ENCODE results near the gene CAMK2D.

CAMK2D gene

DNA sequence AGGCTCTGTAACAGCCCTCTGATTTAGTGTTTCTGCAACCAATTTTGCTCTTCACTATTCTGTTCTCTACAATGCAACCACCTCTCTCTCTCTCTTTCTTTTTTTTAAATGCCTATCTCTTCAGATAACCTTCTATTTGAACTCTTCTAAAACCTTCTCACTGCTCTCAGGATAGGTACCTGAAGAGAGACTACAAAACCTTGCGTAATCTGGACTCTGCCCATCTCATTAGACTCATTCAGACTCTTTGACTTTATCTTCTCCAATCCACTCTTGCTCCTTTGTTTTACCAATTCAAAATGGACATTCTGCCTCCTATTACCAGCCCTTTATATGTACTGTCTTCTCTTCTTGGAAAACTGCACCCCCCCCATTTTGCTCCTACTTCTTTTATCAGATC, 291.6 kb downstream of the CAMK2D start:
- H3K36me3 ChIP-seq (ENCODE audit: control insufficient read depth, insufficient read depth, low read length) = no peaks in the 10 kb centered on the region
- no peaks in the 10 kb centered on the region for H3K9me3 ChIP-seq (ENCODE audit: control insufficient read depth, insufficient read depth, low read length)
- H3K4me1 ChIP-seq (ENCODE audit: control insufficient read depth, insufficient read depth, low read length) = 0 out of 2 replicates have a peak, but pooled peaks cover 1% of the 10 kb centered on the region
- WGBS (ENCODE audit: insufficient coverage, insufficient read length) = no CpG with 5 or more reads among the region's 1 CpG
- H3K27ac ChIP-seq (ENCODE audit: low read length) = no peak overlapping the region
- no peaks in the 10 kb centered on the region for H3K27me3 ChIP-seq (ENCODE audit: control insufficient read depth, insufficient read depth, low read length)
- H3K4me3 ChIP-seq (ENCODE audit: low read length) = no peak overlapping the region
- no peak for DNase-seq (ENCODE audit: low read depth, low spot score)

DNA sequence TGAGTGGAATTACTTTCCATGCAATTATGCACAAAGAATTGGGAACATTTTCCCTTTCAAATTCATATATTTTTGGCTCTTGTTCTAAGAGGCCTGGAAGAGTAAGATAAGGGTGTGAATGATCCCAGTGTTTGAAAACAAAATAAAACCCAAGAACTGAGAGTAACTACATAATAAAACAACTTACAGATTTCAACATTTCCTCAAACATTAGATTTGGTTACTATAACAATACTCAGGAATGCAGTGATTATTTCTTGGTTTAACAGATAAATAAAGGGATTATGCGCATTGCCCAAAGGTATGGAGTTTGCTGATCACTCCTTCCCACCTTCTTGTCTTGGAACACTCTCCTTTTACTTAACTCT, 292.5 kb downstream of the CAMK2D start:
- DNase-seq (ENCODE audit: low read depth, low spot score) = no peak
- no peaks in the 10 kb centered on the region for H3K27me3 ChIP-seq (ENCODE audit: control insufficient read depth, insufficient read depth, low read length)
- H3K36me3 ChIP-seq (ENCODE audit: control insufficient read depth, insufficient read depth, low read length) = no peaks in the 10 kb centered on the region
- H3K4me1 ChIP-seq (ENCODE audit: control insufficient read depth, insufficient read depth, low read length) = 0 out of 2 replicates have a peak, but pooled peaks cover 1% of the 10 kb centered on the region
- H3K4me3 ChIP-seq (ENCODE audit: low read length) = no peak overlapping the region
- no CpG with 5 or more reads among the region's 1 CpG for WGBS (ENCODE audit: insufficient coverage, insufficient read length)
- no peak overlapping the region for H3K27ac ChIP-seq (ENCODE audit: low read length)
- no peaks in the 10 kb centered on the region for H3K9me3 ChIP-seq (ENCODE audit: control insufficient read depth, insufficient read depth, low read length)

DNA sequence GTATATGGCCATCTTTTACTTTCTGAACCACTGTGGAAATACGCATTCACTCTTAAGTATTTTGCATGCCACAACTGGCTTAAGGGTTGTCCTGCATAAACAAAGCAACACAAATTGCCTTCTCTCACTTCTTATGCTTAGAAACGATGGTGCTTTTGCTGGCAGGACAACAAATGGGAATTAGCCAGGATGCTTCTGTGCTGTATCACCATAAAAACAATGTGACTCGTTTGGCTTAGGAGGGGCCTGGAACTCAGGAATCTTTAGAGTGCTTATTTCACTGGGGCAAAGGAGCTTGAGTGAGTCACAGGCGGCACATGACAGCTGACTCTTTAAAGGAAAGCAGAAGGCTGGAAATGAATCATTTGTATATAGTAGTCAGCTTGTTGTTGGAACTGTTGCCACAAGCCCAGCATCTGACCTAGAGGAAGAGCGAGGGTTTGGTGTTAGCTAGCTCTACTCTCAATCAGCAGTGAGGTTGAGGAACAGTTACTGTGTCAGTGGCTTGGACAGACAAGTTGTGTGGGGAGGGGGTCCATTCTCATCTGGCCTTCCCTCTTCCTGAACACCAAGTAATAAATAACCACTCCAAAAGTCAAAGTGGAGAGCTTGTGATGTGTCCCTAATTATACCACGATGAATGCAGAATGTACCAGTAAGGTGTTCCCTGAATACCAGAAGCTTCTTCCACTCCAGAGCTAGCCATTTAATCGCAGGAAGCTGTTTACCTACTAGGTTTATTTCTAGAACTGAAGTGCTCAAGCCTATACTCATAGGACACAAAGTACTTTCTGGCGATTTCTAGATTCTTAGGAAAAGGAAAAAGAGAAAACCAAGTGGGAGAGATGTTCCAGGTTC, 293.1 kb downstream of the CAMK2D start:
- DNase-seq (ENCODE audit: low read depth, low spot score) = peak; percentile 35
- no peak overlapping the region for H3K27ac ChIP-seq (ENCODE audit: low read length)

DNA sequence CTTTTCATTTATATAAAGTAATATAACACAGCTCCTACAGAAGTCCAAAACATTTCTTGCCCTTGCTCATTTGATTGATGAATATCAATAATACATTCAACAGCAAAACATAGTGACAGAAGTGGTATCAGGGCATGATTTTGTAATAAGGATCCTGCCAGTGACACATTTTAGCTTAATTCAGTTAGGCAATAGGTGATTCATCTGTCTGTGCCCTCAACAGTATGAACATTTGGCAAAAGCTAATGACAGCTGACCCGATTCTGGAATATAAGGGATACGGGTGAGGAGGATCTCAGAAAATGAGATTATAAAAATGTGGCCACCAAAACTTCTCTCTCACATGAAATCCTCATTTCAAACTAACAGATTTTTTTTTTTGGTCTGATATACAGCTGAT, 294.0 kb downstream of the CAMK2D start:
- H3K36me3 ChIP-seq (ENCODE audit: control insufficient read depth, insufficient read depth, low read length) = no peaks in the 10 kb centered on the region
- H3K4me3 ChIP-seq (ENCODE audit: low read length) = no peak overlapping the region
- no peaks in the 10 kb centered on the region for H3K27me3 ChIP-seq (ENCODE audit: control insufficient read depth, insufficient read depth, low read length)
- no peaks in the 10 kb centered on the region for H3K9me3 ChIP-seq (ENCODE audit: control insufficient read depth, insufficient read depth, low read length)
- H3K4me1 ChIP-seq (ENCODE audit: control insufficient read depth, insufficient read depth, low read length) = 0 out of 2 replicates have a peak, but pooled peaks cover 1% of the 10 kb centered on the region
- H3K27ac ChIP-seq (ENCODE audit: low read length) = no peak overlapping the region
- WGBS (ENCODE audit: insufficient coverage, insufficient read length) = no CpG with 5 or more reads among the region's 2 CpGs
- DNase-seq (ENCODE audit: low read depth, low spot score) = no peak

More for the DNA sequence above, 293.1 kb downstream of the CAMK2D start:
- H3K4me1 ChIP-seq (ENCODE audit: control insufficient read depth, insufficient read depth, low read length) = 0 out of 2 replicates have a peak, but pooled peaks cover 1% of the 10 kb centered on the region
- no peaks in the 10 kb centered on the region for H3K36me3 ChIP-seq (ENCODE audit: control insufficient read depth, insufficient read depth, low read length)
- WGBS (ENCODE audit: insufficient coverage, insufficient read length) = no CpG with 5 or more reads among the region's 8 CpGs
- H3K27me3 ChIP-seq (ENCODE audit: control insufficient read depth, insufficient read depth, low read length) = no peaks in the 10 kb centered on the region
- no peak overlapping the region for H3K4me3 ChIP-seq (ENCODE audit: low read length)
- H3K9me3 ChIP-seq (ENCODE audit: control insufficient read depth, insufficient read depth, low read length) = no peaks in the 10 kb centered on the region

DNA sequence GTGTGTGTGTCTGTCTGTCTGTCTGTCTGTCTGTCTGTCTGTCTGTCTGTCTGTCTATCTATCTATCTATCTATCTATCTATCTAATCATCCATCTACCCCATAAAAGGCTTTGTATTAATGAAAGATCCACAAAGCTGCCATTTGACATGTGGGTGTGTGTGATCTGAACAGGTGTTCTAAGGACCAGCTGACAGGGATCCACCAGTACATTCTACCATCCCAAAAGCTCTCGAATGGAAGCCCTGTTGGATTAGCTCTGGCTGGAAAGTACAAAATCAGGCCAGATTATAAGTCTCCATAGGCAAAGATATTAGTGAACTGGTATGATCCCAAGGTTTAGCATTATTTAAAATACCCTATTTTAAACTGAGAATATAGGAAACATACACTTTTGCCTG, 299.3 kb downstream of the CAMK2D start:
- no peak for DNase-seq (ENCODE audit: low read depth, low spot score)
- Histone ChIP-seq H3K4me3 (ENCODE audit: low read length) (no peak overlapping the region), H3K4me1 (ENCODE audit: control insufficient read depth, insufficient read depth, low read length) (no peaks in the 10 kb centered on the region), H3K27me3 (ENCODE audit: control insufficient read depth, insufficient read depth, low read length) (no peaks in the 10 kb centered on the region), H3K36me3 (ENCODE audit: control insufficient read depth, insufficient read depth, low read length) (no peaks in the 10 kb centered on the region), H3K27ac (ENCODE audit: low read length) (no peak overlapping the region), H3K9me3 (ENCODE audit: control insufficient read depth, insufficient read depth, low read length) (no peaks in the 10 kb centered on the region)
- no CpG with 5 or more reads among the region's 1 CpG for WGBS (ENCODE audit: insufficient coverage, insufficient read length)

DNA sequence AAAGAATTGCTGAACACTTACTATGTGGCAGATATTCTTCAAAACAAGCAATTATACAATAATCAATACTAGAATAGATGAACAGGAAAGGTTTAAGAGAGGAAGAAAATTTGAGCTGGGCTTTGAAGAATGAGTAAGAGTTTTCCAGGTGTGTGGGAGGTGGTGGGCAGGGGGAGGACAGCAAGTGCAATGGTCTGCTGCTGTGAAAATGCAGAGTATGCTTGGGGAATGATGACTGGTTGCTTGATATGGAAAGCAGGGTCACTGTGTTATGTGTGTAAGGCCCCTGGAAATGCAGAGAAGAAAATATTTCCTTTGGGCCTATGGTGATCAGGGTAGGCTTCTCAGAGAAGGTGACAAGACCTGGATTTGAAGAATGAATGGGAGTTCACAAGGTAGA, 300.3 kb downstream of the CAMK2D start:
- Histone ChIP-seq H3K27ac (ENCODE audit: low read length) (no peak overlapping the region), H3K27me3 (ENCODE audit: control insufficient read depth, insufficient read depth, low read length) (no peaks in the 10 kb centered on the region), H3K36me3 (ENCODE audit: control insufficient read depth, insufficient read depth, low read length) (no peaks in the 10 kb centered on the region), H3K9me3 (ENCODE audit: control insufficient read depth, insufficient read depth, low read length) (no peaks in the 10 kb centered on the region), H3K4me3 (ENCODE audit: low read length) (no peak overlapping the region), H3K4me1 (ENCODE audit: control insufficient read depth, insufficient read depth, low read length) (no peaks in the 10 kb centered on the region)
- no peak for DNase-seq (ENCODE audit: low read depth, low spot score)

DNA sequence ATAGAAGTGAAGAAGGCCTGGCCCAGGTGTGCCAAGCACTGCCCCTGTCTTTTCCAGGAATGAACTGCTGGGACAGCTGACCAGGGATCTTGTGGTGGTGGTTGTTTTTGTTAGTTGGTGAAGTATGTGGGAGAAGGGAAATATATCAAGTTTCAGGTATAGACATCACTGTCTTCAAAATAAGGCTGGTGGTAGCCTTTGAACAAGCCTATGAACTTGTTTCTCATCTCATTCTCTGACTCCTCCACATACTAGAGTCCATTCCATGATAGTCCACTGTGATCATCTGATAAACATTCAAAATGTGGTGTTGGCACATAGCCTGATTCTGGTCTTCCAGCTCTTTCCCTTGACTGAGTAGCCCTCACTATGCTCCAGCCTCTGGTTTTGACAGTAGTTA, 303.7 kb downstream of the CAMK2D start:
- no peak overlapping the region for H3K27ac ChIP-seq (ENCODE audit: low read length)
- no peak overlapping the region for H3K4me3 ChIP-seq (ENCODE audit: low read length)
- H3K9me3 ChIP-seq (ENCODE audit: control insufficient read depth, insufficient read depth, low read length) = no peaks in the 10 kb centered on the region
- H3K27me3 ChIP-seq (ENCODE audit: control insufficient read depth, insufficient read depth, low read length) = no peaks in the 10 kb centered on the region
- no peak for DNase-seq (ENCODE audit: low read depth, low spot score)
- no peaks in the 10 kb centered on the region for H3K4me1 ChIP-seq (ENCODE audit: control insufficient read depth, insufficient read depth, low read length)
- H3K36me3 ChIP-seq (ENCODE audit: control insufficient read depth, insufficient read depth, low read length) = no peaks in the 10 kb centered on the region

DNA sequence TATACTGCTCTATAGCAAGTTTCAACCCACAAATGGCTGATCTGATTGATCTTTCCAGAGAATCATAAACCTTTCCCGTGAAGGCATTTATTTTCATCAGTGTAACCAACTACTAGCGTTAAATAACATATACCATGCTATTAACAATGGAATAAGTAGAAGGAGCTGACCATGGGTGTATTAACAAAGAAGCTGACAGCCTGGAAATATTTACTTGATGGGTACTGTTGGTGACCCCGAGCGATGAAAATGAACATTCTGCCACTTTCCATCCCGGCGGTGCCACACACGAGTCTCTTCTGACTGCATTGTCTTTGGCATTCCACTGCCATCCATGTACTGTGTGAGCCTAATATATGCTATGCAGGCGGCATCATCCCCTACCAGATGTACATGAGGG, 304.4 kb downstream of the CAMK2D start:
- no CpG with 5 or more reads among the region's 8 CpGs for WGBS (ENCODE audit: insufficient coverage, insufficient read length)
- no peaks in the 10 kb centered on the region for H3K27me3 ChIP-seq (ENCODE audit: control insufficient read depth, insufficient read depth, low read length)
- no peaks in the 10 kb centered on the region for H3K36me3 ChIP-seq (ENCODE audit: control insufficient read depth, insufficient read depth, low read length)
- no peak overlapping the region for H3K4me3 ChIP-seq (ENCODE audit: low read length)
- H3K9me3 ChIP-seq (ENCODE audit: control insufficient read depth, insufficient read depth, low read length) = no peaks in the 10 kb centered on the region
- H3K4me1 ChIP-seq (ENCODE audit: control insufficient read depth, insufficient read depth, low read length) = no peaks in the 10 kb centered on the region
- DNase-seq (ENCODE audit: low read depth, low spot score) = no peak
- H3K27ac ChIP-seq (ENCODE audit: low read length) = no peak overlapping the region

DNA sequence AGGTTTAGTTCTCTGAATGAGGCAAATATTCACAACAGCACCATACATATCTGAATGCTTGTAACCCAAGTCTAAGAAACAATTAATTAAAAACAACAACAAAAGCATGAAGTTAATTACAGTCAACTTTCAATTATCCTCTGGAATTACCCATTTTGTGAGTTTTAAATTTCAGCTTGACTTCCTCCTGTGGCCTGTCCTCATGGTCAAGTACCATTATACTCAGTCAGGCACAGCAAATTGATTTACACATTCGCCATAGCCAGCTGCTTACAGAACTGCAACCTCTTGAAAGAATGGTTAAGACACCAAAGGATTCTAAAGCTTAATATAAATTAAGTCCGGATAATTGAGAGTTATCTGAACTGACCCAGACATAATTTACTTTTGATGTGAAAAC, 306.5 kb downstream of the CAMK2D start:
- Histone ChIP-seq H3K27ac (ENCODE audit: low read length) (no peak overlapping the region), H3K4me1 (ENCODE audit: control insufficient read depth, insufficient read depth, low read length) (no peaks in the 10 kb centered on the region), H3K4me3 (ENCODE audit: low read length) (no peak overlapping the region), H3K9me3 (ENCODE audit: control insufficient read depth, insufficient read depth, low read length) (no peaks in the 10 kb centered on the region), H3K27me3 (ENCODE audit: control insufficient read depth, insufficient read depth, low read length) (no peaks in the 10 kb centered on the region), H3K36me3 (ENCODE audit: control insufficient read depth, insufficient read depth, low read length) (no peaks in the 10 kb centered on the region)
- WGBS (ENCODE audit: insufficient coverage, insufficient read length) = no CpG with 5 or more reads among the region's 2 CpGs
- no peak for DNase-seq (ENCODE audit: low read depth, low spot score)

DNA sequence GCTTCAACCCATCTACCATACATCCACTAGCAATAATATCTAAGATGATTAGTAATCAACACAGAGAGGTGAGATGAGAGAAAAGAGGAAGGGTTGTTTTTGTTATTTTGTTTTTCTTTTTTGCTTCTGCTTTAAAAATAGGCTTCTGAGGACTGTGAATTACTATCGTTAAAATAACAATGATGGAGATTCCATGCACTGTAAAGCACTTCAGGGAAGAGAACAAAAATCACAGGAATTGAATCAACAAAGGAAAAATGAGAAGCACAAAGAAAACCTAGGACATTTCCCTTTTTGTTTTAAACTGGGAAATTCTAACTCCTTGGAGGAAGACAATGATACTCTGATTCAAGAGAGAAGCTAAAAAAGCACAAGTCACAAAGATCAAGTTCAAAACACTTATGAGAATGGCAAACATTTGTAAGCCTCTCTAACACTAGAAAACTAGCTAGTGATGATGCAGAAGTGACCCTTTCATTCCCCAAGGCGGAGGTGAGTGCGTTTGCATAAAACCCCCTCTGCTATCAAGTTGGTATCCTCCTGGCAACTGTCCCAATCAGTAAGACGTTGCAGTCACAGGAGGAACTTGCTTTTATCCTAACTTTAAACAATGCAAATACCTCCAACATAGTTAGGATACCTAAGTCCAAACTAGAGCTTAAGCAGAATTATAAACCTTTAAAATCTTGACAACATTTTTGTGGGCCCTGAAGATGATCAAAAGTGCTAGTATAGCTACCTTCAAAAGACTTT, 308.5 kb downstream of the CAMK2D start:
- no peak overlapping the region for H3K4me3 ChIP-seq (ENCODE audit: low read length)
- DNase-seq (ENCODE audit: low read depth, low spot score) = peak; percentile 64
- no peaks in the 10 kb centered on the region for H3K27me3 ChIP-seq (ENCODE audit: control insufficient read depth, insufficient read depth, low read length)
- no peaks in the 10 kb centered on the region for H3K4me1 ChIP-seq (ENCODE audit: control insufficient read depth, insufficient read depth, low read length)
- WGBS (ENCODE audit: insufficient coverage, insufficient read length) = no CpG with 5 or more reads among the region's 4 CpGs
- no peaks in the 10 kb centered on the region for H3K36me3 ChIP-seq (ENCODE audit: control insufficient read depth, insufficient read depth, low read length)
- H3K27ac ChIP-seq (ENCODE audit: low read length) = no peak overlapping the region
- no peaks in the 10 kb centered on the region for H3K9me3 ChIP-seq (ENCODE audit: control insufficient read depth, insufficient read depth, low read length)

Data from iPS DF 6.9 (cell line).